HK-2 (cell line): ENCODE results near the gene CPA4.

ENCODE experiments used
- DNase-seq: peaks from one replicate; pipeline ENCODE4 v3.0.0-alpha.2; 2018; ENCODE audit not compliant: unreplicated experiment

Gene CPA4

DNA sequence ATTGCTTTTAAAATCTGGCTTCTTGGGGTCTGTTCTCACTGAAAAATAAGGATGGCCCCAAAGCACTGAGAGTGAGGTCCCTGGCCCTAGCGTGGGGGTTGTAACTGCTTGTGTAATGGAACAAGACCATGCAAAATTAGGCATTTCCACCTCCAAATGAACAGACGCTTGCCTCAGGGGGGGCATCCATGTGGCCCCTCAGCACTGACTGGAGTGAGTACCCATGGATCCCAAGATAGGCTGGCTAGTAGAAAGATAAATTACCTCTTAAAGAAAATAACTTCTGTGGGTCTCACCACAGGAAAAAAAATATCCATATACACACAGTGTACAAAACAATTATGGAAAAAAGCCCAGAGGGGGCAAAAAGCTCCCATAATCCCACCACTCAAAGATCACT lies 72.1 kb downstream of the CPA4 start:
- no peak for DNase-seq

DNA sequence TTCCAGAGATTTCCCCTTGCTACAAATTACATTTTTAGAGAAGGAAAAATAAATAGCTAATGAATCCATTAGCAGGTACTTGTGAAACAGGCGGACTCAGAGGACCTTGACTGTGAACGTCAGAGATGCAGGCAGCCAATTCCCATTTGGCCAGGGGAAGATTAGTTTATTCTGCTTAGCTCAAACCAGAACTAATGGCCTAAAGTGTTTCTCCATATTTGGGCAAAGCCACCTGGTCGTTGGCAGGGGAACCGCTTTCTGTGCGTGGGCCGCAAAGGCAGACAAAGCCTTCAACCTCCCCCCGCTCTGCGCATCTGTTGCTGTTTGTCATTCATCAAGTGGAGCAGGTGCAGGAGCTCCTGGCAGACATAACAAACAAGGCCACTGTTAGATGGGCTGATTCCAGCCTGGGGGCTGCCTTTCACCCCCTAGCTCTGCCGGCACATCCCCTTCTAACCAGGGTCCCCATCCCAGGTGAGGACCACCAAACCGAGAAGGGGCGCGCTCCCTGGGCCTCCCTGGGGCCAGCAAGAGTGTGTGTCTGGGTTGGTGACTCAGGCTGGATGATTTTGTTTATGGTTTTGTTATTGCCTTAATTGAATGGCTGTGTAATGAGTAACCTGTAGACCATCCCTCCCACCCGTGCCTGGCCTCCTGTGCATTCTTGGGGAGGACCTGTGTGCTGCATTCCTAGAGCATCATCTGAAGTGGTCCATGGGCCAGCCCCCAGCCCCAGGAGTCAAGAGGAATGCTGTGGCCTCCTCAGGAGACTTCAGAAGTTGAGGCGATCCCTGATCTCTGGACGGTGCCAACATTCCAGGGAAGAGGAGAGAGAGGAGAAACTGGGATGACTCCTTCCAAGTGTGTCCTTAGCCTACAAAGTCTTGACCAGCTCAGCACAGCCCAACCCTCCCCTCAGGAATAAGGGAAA lies 72.8 kb downstream of the CPA4 start:
- DNase-seq, result no peak

DNA sequence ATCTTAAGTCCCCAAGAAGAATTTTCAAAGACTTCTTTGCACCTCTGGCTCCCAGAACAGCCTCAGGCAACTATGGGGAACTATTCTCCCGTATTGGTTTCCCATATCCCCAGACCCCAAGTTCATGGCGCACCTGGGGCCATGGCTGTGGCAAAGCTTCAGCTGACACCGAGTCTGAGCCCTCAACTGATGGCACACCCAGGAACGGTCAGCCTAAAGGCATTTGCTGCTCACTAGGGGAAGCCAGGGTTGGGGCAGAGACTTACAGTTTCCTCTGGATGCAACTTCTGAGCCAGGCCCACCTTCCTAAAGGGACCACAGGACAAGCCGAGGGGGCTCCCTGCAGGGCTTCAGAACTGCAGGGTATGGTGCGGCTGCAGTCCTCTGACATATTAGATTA lies 73.6 kb downstream of the CPA4 start:
- DNase-seq, result no peak

DNA sequence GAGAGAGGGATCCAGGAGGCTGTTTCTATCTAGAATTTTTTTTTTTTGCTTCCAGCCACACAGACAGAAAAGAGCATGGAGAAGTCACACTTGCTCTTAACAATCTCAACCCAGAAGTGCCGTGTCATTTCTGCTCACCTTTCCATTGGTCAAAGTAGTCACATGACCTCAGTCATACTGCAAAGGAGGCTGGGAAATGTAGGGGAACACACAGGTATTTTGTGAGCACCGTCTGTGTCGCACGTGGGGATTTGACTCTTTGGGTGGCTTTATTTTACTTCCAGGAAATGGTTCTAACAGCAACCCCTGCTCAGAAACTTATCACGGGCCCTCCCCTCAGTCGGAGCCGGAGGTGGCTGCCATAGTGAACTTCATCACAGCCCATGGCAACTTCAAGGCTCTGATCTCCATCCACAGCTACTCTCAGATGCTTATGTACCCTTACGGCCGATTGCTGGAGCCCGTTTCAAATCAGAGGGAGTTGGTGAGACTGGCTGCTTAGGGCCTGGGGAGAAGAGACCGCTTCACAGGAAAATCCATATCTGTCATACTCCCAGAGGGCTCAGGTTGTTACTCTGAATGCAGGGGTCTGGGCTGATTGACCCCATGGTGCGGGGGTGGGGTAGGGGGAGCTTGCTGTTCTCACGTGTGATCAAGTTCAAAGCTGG lies 74.3 kb downstream of the CPA4 start:
- no peak for DNase-seq

GRCh38 chr7:130367836-130368746 lies 75.1 kb downstream of the CPA4 start:
- DNase-seq, result no peak

GRCh38 chr7:130369110-130369711 lies 76.2 kb downstream of the CPA4 start:
- peak; percentile 37 for DNase-seq

GRCh38 chr7:130369831-130370550 lies 77.0 kb downstream of the CPA4 start:
- no peak for DNase-seq

- DNase-seq, result no peak
Measured at GRCh38 chr7:130371046-130371445, 78.1 kb downstream of the CPA4 start.

DNA sequence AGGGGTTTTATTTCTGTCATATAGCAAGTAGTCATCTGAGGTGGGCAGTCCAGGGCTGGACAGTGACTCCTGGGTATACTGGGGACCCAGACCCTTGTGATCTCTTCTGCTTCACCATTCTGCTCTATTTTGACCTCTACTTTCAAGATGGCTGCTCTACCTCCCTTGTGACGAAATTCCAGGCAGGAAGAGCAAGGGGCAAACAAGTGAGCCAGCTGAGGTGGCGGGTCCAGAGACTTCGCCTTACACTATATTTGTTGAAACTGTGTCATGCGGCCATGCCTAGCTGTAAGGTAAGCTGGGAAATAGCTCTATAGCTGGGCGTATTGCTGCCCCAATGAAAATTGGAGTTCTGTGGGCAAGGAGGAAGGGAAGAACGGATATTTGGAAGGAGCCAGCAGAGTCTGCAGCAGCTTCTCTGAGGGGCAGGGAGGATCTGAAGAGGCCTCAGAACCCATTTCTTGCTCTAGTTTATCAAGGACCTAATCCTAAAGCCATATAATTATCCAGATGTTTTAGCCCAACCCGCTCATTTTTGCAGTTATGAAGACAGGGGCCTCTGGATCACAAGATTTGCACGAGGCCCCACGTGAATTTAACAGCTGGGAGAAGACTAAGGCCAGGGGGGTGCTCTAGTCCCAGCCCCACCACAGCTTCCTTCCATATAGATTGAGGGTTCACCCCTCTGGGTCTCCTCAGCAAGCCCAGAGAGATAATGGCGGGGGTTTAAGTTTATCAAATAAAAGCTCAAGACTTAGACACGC lies 79.6 kb downstream of the CPA4 start:
- DNase-seq, result no peak
